ENCODE data around the gene ATE1. TPM values are rescaled to one million over a fixed set of nuclear protein-coding genes. Genes with fewer than 3 reads are reported as not detected.

ATE1 gene
- total and polyA plus RNA-seq, 2 of the 4 experiments (the other 2 are of a cell fraction): 6.4 to 27.8 TPM

GRCh38 chr10:121695731-121696464 lies 231.9 kb downstream of the ATE1 start:
- Histone ChIP-seq H4K91ac (ENCODE audit: insufficient read depth, low read depth, low read length) (no peak overlapping the region), H3K27me3 (ENCODE audit: control insufficient read depth, insufficient read depth, low read length) (no peaks in the 10 kb centered on the region), H2AFZ (replicated peaks; ENCODE audit: low read length, poor library complexity) (no peak overlapping the region), H3K79me1 (ENCODE audit: low read depth in 1 of 2, low read length in 2 of 2) (no peaks in the 10 kb centered on the region), H3K14ac (replicated peaks; ENCODE audit: low read depth, low read length) (no peak overlapping the region), H4K20me1 (ENCODE audit: insufficient read depth, low read length) (no peaks in the 10 kb centered on the region), H2BK15ac (ENCODE audit: low read depth, low read length) (no peak overlapping the region), H4K5ac (ENCODE audit: low read depth, low read length) (no peak overlapping the region), H2BK20ac (ENCODE audit: low read depth, low read length) (no peak overlapping the region), H3K9me3 (ENCODE audit: control insufficient read depth, insufficient read depth, low read length) (peaks cover 8% of the 10 kb centered on the region), H3K4me2 (ENCODE audit: low read depth, low read length) (no peak overlapping the region), H2BK5ac (ENCODE audit: low read depth, low read length, poor library complexity, severe bottlenecking) (no peak overlapping the region), H2AK5ac (ENCODE audit: low read depth, low read length) (no peak overlapping the region), H4K8ac (ENCODE audit: low read depth in 2 of 2, low read length in 2 of 2) (no peak overlapping the region), H3K9ac (ENCODE audit: low read depth, low read length) (no peak overlapping the region), H3K18ac (ENCODE audit: low read depth, low read length) (no peak overlapping the region), H3K23ac (ENCODE audit: low read depth, low read length) (no peak overlapping the region), H3K4ac (ENCODE audit: low read depth, low read length) (no peak overlapping the region), H2BK120ac (ENCODE audit: low read depth, low read length) (no peak overlapping the region), H3K56ac (ENCODE audit: extremely low read depth, insufficient read depth, low read length) (no peak overlapping the region), H3K9me1 (ENCODE audit: insufficient read depth, low read length) (no peaks in the 10 kb centered on the region), H3K4me1 (ENCODE audit: control insufficient read depth, insufficient read depth, low read length) (no peaks in the 10 kb centered on the region), H3K36me3 (ENCODE audit: control insufficient read depth, insufficient read depth, low read length) (no peaks in the 10 kb centered on the region), H2AK9ac (replicated peaks; ENCODE audit: low read depth, low read length, poor library complexity) (no peak overlapping the region), H3K4me3 (ENCODE audit: insufficient read depth, low read depth, low read length) (no peak overlapping the region), H3K27ac (ENCODE audit: insufficient read depth, low read length) (no peak overlapping the region)
- WGBS, 2 experiments (ENCODE audit: extremely low coverage in 2 of 2, insufficient read length in 1 of 2): no CpG with 5 or more reads among the region's 7 CpGs
- dilution Hi-C loops (cut with HindIII; ENCODE audit: low sequenced_read_pairs, unreplicated experiment) (no loop called here), intact Hi-C loops (cut with micrococcal nuclease) (no loop called here), in situ Hi-C loops (cut with MboI; ENCODE audit: low sequenced_read_pairs) (no loop called here)
- BruUV-seq (replicated peaks): no TSS peak
- no peak for TF ChIP-seq BHLHE40 (IDR thresholded peaks at IDR 0.05; ENCODE audit: low read depth, low read length)
- no peak for TF ChIP-seq RAD21 (IDR thresholded peaks at IDR 0.05; ENCODE audit: low read length)
- no peak for TF ChIP-seq POLR2A (IDR thresholded peaks at IDR 0.05; ENCODE audit: low read depth, low read length)
- TF ChIP-seq NFE2L2 (IDR thresholded peaks at IDR 0.05; ENCODE audit: low read depth, low read length): no peak
- no peak for TF ChIP-seq MAFK (IDR thresholded peaks at IDR 0.05; ENCODE audit: low read depth, low read length)
- no peak for TF ChIP-seq MAZ (IDR thresholded peaks at IDR 0.05; ENCODE audit: borderline replicate concordance, low read depth, low read length)
- no peak for TF ChIP-seq RFX5 (IDR thresholded peaks at IDR 0.05; ENCODE audit: low read depth, low read length)
- TF ChIP-seq USF2 (IDR thresholded peaks at IDR 0.05; ENCODE audit: low read depth, low read length): no peak
- TF ChIP-seq MXI1 (IDR thresholded peaks at IDR 0.05; ENCODE audit: borderline replicate concordance, low read depth, low read length): no peak
- no peak for TF ChIP-seq CEBPB (IDR thresholded peaks at IDR 0.05; ENCODE audit: low read depth, low read length)
- no peak for TF ChIP-seq FOS (IDR thresholded peaks at IDR 0.05; ENCODE audit: low read depth, low read length)
- TF ChIP-seq SMC3 (IDR thresholded peaks at IDR 0.05; ENCODE audit: low read depth, low read length): no peak
- no peak for TF ChIP-seq RCOR1 (IDR thresholded peaks at IDR 0.05; ENCODE audit: insufficient replicate concordance, low read length)
- no peak for TF ChIP-seq ELK1 (IDR thresholded peaks at IDR 0.05; ENCODE audit: borderline replicate concordance, low read depth, low read length)
- TF ChIP-seq CHD1 (IDR thresholded peaks at IDR 0.05; ENCODE audit: low read depth, low read length): no peak
- no peak for TF ChIP-seq CTCF (conservative IDR thresholded peaks at IDR 0.05; ENCODE audit: low read depth, low read length)
- ChIA-PET CTCF (no interaction called here), POLR2A (ENCODE audit: unreplicated experiment) (no interaction called here)
- DNase-seq: no peak
- no peak for ATAC-seq (ENCODE audit: low read depth)
